ENCODE results near the gene SLC2A3. TPM values are rescaled to one million over a fixed set of nuclear protein-coding genes. Genes with fewer than 3 reads are reported as not detected.

SLC2A3 gene
- total RNA-seq, 1 experiment from 2014 or later: 3,303 TPM

GRCh38 chr12:7940906-7941305 lies 4.9 kb upstream of the SLC2A3 start:
- no peak overlapping the region for H3K4me3 Mint-ChIP-seq (ENCODE audit: unreplicated experiment)
- peaks cover 15% of the 10 kb centered on the region for H3K4me1 Mint-ChIP-seq (ENCODE audit: low read depth, unreplicated experiment)
- Histone ChIP-seq H3K27me3 (replicated peaks; ENCODE audit: control insufficient read depth, insufficient read depth, low read length) (no peaks in the 10 kb centered on the region), H3K9me3 (no peaks in the 10 kb centered on the region), H3K36me3 (ENCODE audit: control insufficient read depth, insufficient read depth, low read length) (no peaks in the 10 kb centered on the region), H3K4me1 (peaks cover 26% of the 10 kb centered on the region), H3K4me3 (ENCODE audit: low read depth, low read length) (no peak overlapping the region)
- intact Hi-C loops (cut with micrococcal nuclease; ENCODE audit: unreplicated experiment): no loop called here
- H3K9me3 Mint-ChIP-seq (ENCODE audit: unreplicated experiment): no peaks in the 10 kb centered on the region
- POLR2A ChIA-PET: no interaction called here
- DNase-seq: no peak
- TF ChIP-seq, protein P1, sequence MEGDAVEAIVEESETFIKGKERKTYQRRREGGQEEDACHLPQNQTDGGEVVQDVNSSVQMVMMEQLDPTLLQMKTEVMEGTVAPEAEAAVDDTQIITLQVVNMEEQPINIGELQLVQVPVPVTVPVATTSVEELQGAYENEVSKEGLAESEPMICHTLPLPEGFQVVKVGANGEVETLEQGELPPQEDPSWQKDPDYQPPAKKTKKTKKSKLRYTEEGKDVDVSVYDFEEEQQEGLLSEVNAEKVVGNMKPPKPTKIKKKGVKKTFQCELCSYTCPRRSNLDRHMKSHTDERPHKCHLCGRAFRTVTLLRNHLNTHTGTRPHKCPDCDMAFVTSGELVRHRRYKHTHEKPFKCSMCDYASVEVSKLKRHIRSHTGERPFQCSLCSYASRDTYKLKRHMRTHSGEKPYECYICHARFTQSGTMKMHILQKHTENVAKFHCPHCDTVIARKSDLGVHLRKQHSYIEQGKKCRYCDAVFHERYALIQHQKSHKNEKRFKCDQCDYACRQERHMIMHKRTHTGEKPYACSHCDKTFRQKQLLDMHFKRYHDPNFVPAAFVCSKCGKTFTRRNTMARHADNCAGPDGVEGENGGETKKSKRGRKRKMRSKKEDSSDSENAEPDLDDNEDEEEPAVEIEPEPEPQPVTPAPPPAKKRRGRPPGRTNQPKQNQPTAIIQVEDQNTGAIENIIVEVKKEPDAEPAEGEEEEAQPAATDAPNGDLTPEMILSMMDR (IDR thresholded peaks at IDR 0.05; ENCODE audit: insufficient read depth in 1 of 2, low read depth in 1 of 2, low read length in 1 of 2, severe bottlenecking in 1 of 2, unreplicated experiment in 1 of 2): no peak
- CTCF ChIA-PET: interaction anchor here (0.6 kb wide), 1 partner anchor 81 kb away, joined by 4 read pairs; no protein-coding TSS in a partner anchor
- H3K36me3 Mint-ChIP-seq (ENCODE audit: insufficient read depth, unreplicated experiment): no peaks in the 10 kb centered on the region
- no TSS peak for BruUV-seq (replicated peaks)
- H3K27ac Mint-ChIP-seq (ENCODE audit: unreplicated experiment): peak overlapping the region; percentile 30
- no peaks in the 10 kb centered on the region for H3K27me3 Mint-ChIP-seq (ENCODE audit: insufficient read depth, unreplicated experiment)

DNA sequence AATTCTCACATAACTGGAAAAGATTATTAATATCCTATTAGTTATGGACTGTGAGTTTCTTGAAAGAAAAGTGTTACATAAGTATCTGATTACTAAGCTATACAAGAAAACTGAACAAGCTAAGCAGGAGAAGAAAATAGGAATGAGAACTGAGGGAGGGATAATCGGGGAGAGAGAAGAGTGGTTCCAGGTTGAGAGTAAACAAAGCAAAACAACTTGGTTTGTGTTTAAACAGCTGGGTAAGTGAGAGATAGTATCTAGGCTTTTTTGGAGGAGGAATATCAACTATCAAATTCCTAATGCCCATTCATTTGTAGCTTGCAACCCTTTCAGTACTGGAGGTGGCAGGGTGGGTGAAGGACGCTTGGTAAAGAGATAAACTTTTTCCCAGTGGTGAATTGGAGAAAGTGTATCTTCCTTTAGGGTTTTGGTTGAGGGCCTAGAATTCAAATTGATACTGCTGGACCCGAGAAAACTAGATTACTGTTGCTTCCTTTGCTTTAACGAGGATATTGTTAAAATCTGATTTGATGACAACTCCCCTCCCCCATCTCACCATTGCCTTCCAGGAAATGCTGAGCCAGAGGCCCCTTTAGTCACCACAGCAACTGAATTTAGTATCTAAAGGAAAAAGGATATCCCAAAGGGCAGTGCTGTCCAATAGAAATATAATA lies 2.0 kb upstream of the SLC2A3 start:
- DNase-seq: no peak
- BruUV-seq (replicated peaks): no TSS peak
- Histone ChIP-seq H3K4me1 (peaks cover 27% of the 10 kb centered on the region), H3K36me3 (ENCODE audit: control insufficient read depth, insufficient read depth, low read length) (peaks cover 4% of the 10 kb centered on the region; the same call in 1 of the 2 replicates), H3K4me3 (ENCODE audit: low read depth, low read length) (no peak overlapping the region), H3K9me3 (no peaks in the 10 kb centered on the region), H3K27me3 (replicated peaks; ENCODE audit: control insufficient read depth, insufficient read depth, low read length) (no peaks in the 10 kb centered on the region)
- Mint-ChIP-seq H3K4me1 (ENCODE audit: low read depth, unreplicated experiment) (peaks cover 15% of the 10 kb centered on the region), H3K4me3 (ENCODE audit: unreplicated experiment) (peak overlapping the region; percentile 2), H3K36me3 (ENCODE audit: insufficient read depth, unreplicated experiment) (no peaks in the 10 kb centered on the region), H3K9me3 (ENCODE audit: unreplicated experiment) (no peaks in the 10 kb centered on the region), H3K27ac (ENCODE audit: unreplicated experiment) (peak overlapping the region; percentile 4), H3K27me3 (ENCODE audit: insufficient read depth, unreplicated experiment) (no peaks in the 10 kb centered on the region)
- CTCF ChIA-PET: interaction anchor here (0.7 to 3.1 kb wide), 2 partner anchors 23 to 55 kb away, joined by 4 to 91 read pairs; no protein-coding TSS in a partner anchor
- intact Hi-C loops (cut with micrococcal nuclease; ENCODE audit: unreplicated experiment): no loop called here
- TF ChIP-seq, protein P1 (IDR thresholded peaks at IDR 0.05; ENCODE audit: insufficient read depth in 1 of 2, low read depth in 1 of 2, low read length in 1 of 2, severe bottlenecking in 1 of 2, unreplicated experiment in 1 of 2): no peak
- POLR2A ChIA-PET: interaction anchor here (8.2 kb wide), 1 partner anchor 27 kb away, joined by 749 read pairs; no protein-coding TSS in a partner anchor

GRCh38 chr12:7934889-7935492 lies 996 bp downstream of the SLC2A3 start:
- no peak for DNase-seq
- H3K4me1 Mint-ChIP-seq (ENCODE audit: low read depth, unreplicated experiment): peaks cover 26% of the 10 kb centered on the region
- ChIA-PET CTCF (no interaction called here), POLR2A (interaction anchor here (1.0 to 8.2 kb wide), 6 partner anchors 12 to 230 kb away, joined by 10 to 749 read pairs (median 14); no protein-coding TSS in a partner anchor)
- H3K27ac Mint-ChIP-seq (ENCODE audit: unreplicated experiment): no peak overlapping the region
- TF ChIP-seq, protein P1 (IDR thresholded peaks at IDR 0.05; ENCODE audit: insufficient read depth in 1 of 2, low read depth in 1 of 2, low read length in 1 of 2, severe bottlenecking in 1 of 2, unreplicated experiment in 1 of 2): no peak
- Histone ChIP-seq H3K9me3 (no peaks in the 10 kb centered on the region), H3K4me1 (peaks cover 38% of the 10 kb centered on the region), H3K4me3 (ENCODE audit: low read depth, low read length) (peak overlapping the region; percentile 76), H3K27me3 (replicated peaks; ENCODE audit: control insufficient read depth, insufficient read depth, low read length) (no peaks in the 10 kb centered on the region), H3K36me3 (ENCODE audit: control insufficient read depth, insufficient read depth, low read length) (peaks cover 7% of the 10 kb centered on the region; the same call in 1 of the 2 replicates)
- intact Hi-C loops (cut with micrococcal nuclease; ENCODE audit: unreplicated experiment): no loop called here
- H3K4me3 Mint-ChIP-seq (ENCODE audit: unreplicated experiment): no peak overlapping the region
- H3K27me3 Mint-ChIP-seq (ENCODE audit: insufficient read depth, unreplicated experiment): no peaks in the 10 kb centered on the region
- H3K36me3 Mint-ChIP-seq (ENCODE audit: insufficient read depth, unreplicated experiment): no peaks in the 10 kb centered on the region
- BruUV-seq (replicated peaks): no TSS peak
- no peaks in the 10 kb centered on the region for H3K9me3 Mint-ChIP-seq (ENCODE audit: unreplicated experiment)
